HT1080 (cell line): ENCODE data around the gene MVP. TPM values are rescaled to one million over a fixed set of nuclear protein-coding genes. Genes with fewer than 3 reads are reported as not detected.
"Not testable (repeated sequence)": the region's sequence is repeated elsewhere in the genome, so short reads cannot be mapped to it uniquely, and the experiment has no call there.

Experiments used
- DNase-seq: peaks from one replicate; pipeline ENCODE4 v3.0.0-alpha.2; 2015; ENCODE audit warnings: low read depth
- total RNA-seq: library from RNA; depleted of rRNA; stranded (reverse); fragments of >200 nt; shearing (Covaris generic); gene quantifications from 2 replicates; pipeline ENCODE4 v1.2.3, GENCODE V29; 2014

MVP gene
- total RNA-seq, 1 experiment from 2014 or later = 96.4 TPM

DNA sequence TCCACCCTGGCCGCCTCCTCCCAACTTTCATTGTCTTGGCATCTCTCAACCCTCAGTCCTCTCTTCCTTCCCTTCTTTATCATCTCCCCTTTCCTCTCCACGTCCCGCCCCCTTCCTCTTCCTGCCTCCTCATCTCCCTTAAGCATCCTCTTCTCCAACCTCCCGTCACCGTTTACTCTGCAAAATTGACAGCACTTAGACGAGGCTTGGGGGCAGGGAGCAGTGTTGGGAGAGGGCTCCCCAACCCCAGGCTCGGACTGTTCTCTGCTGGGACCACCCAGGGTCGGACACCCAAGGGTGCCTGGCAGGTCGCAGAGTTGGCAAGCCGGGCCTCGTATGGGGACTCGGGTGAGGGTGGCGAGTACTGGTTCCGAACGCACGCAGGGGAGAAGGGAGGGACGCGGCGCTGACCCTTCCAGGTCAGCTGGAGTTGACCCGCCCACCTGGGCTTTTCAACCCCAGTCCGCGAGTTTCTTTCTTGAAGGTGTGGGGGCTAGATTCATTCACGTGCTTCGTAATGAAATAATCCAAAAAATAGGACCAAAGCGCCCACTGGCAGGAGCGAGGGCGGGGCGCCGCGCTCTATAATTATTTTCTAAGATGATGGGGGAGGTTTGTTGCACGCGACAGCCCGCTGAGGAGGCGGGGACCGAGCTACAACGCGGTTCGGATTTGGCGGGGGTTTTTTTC lies 5.1 kb upstream of the MVP start:
- no peak for DNase-seq

DNA sequence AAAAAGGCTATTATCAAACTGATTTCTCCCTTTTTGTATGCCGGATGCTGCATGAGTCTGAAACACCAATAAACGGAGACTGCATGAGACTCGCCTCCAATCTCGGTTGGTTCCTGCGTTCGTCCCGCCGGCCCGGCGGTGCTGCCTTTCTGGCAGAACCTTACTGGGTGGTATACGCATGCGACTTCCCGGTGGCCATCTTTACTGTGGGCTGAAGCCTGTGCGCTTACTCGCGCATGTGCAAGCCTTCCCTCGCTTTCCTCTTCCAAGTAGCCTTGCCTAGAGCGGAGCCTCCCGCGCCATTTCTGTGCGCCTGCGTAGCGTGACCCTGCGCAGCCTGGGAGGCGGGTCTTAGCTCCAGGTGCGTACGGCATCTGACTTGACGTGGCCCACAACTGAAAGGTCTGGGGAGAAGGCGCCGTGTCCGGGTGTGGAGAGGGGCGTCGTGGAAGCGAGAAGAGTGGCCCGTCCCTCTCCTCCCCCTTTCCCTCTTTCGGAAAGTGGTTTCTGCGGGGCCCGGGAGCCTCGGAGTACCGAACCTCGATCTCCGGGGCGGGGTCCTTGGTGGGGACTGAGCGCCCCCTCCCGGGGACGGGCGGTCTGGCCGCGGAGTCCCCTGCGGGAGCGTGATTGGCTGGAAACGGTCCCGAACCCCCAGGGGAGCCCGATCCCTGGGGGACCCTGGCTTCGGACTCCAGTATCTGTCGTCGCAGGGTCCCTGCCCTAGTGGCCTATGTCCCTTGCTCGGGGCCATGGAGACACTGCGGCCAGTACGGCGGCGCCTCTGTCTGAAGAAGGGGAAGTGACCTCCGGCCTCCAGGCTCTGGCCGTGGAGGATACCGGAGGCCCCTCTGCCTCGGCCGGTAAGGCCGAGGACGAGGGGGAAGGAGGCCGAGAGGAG lies 4.2 kb upstream of the MVP start, which contains the start of gene PAGR1:
TSS of gene PAGR1 (plus strand) at position 360 of the 901 bp plus-strand sequence. CDS start at position 734, 374 bp downstream.
- peak; percentile 98 for DNase-seq

DNA sequence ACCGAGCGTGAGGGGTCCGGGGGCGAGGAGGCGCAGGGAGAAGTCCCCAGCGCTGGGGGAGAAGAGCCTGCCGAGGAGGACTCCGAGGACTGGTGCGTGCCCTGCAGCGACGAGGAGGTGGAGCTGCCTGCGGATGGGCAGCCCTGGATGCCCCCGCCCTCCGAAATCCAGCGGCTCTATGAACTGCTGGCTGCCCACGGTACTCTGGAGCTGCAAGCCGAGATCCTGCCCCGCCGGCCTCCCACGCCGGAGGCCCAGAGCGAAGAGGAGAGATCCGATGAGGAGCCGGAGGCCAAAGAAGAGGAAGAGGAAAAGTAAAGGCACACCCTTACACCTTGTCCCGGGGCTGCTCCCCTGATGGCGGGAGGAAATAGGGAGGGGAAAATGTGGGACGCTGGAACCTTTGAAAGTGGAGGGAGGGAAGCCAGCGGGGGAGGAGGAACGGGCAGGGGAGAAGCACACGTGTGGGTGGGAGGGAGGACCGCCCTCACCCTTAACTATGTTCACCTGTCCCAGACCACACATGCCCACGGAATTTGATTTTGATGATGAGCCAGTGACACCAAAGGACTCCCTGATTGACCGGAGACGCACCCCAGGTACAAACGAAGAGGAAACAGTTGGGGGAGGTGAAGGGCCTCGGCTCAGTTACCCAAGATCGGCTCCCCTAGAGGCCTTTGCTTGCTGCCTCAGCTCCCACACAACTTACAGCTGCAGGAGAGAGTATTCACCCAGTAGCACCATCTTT lies 3.4 kb upstream of the MVP start:
- DNase-seq = peak; percentile 64

DNA sequence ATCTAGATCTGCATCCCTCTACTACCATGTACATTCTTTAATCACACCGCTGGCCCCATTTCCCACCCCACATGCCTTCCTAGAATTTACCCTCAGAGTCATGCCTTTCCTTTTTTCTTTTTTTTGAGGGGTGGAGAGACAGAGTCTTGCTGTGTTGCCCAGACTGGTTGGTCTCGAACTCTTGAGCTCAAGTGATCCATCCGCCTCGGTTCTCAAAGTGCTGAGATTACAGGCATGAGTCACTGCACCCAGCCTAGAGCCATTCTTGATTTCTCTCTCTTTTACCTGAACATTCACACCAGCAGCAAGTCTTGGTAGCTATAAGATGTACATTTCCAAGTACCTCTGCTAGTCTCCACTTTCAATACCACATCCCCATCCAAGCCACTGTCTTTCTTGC lies 2.2 kb upstream of the MVP start:
- no peak for DNase-seq

DNA sequence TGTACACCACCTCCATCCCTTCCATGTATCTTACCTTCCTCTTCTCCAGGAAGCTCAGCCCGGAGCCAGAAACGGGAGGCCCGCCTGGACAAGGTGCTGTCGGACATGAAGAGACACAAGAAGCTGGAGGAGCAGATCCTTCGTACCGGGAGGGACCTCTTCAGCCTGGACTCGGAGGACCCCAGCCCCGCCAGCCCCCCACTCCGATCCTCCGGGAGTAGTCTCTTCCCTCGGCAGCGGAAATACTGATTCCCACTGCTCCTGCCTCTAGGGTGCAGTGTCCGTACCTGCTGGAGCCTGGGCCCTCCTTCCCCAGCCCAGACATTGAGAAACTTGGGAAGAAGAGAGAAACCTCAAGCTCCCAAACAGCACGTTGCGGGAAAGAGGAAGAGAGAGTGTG lies 756 bp upstream of the MVP start:
- DNase-seq = no peak

DNA sequence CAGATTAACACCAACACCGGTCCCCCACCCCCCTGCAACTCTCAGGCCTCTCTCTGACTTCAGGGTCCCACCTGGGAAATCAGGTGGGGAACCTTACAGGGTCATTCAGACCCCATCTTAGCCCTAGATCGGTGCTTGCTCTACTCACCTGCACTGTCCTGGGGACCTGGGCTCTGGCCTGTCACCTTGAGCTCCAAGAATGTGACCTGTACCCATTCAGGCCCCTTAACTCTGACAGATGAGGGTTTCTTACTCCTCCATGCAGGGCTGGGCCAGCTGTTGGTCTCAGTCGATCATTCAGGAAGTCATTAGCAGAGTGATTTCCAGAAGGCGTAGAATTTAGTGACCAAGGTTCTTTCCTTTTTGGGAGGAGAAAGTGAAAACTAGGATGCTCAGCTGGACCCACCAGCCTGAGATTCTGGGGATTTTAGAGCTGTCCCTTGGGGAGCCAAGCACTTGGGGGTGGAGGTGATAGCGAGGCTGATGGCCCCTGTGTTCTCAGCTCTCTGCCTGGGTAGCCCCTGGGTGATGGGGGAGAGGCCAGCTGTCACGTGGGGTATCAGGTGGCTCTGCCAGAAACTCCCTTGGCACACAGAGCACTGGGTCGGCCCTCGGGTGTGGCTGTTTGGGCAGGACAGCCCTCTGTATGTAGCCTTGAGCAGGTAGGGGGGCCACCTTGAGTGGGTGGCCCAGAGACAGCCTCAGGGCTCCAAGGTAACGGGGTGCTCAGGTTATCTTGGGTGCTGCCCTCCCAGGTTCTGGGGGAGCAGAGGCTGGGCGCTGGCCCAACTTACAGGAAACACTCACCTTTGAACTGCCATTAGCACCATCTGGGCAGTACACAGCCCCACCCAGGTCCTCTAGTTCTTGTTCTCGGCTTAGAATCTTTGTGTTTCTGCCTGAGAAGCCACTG lies 724 bp downstream of the MVP start:
- DNase-seq = peak; percentile 54

DNA sequence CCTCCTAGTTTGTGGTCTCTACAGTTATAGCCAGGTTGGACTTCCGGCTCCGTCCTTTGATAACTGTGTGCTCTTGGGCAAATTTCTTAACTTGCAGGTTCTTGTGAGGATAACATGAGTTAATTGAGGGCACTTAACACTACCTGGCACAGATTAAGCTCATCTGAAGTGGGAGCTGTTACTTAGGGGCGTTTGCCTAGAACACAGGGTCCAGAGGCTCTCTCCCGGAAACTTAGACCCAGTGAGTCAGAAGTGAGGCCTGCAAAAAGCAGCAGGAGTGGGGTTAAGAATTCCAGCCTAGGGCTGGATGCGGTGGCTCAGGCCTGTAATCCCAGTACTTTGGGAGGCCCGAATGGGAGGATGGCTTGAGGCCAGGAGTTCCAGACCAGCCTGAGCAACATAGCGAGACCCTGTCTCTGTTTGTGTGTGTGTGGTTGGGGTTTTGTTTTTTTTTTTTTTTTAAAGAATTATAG lies 1.4 kb downstream of the MVP start:
- peak; percentile 90 for DNase-seq

DNA sequence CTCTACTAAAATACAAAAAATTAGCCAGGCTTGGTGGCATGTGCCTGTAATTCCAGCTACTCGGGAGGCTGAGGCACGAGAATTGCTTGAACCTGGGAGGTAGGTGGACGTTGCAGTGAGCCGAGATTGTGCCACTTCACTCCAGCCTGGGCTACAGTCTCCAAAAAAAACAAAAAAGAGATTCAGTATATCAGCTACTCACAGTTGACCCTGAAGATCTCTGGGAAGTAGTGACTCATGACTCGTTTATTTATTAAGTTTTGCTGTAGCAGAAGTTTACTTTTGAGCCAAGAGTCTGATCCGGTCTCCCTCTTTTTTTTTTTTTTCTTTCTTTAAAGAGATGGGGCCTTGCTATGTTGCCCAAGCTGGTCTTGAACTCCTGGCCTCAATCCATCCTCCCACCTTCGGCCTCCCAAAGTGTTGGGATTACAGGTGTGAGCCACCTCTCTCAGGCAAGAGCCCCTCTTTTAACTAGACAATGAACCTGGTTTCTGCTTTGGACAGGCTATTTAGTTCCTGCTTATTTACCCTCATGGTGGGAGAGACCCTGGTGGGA lies 4.4 kb downstream of the MVP start:
- DNase-seq = peak; percentile 86

DNA sequence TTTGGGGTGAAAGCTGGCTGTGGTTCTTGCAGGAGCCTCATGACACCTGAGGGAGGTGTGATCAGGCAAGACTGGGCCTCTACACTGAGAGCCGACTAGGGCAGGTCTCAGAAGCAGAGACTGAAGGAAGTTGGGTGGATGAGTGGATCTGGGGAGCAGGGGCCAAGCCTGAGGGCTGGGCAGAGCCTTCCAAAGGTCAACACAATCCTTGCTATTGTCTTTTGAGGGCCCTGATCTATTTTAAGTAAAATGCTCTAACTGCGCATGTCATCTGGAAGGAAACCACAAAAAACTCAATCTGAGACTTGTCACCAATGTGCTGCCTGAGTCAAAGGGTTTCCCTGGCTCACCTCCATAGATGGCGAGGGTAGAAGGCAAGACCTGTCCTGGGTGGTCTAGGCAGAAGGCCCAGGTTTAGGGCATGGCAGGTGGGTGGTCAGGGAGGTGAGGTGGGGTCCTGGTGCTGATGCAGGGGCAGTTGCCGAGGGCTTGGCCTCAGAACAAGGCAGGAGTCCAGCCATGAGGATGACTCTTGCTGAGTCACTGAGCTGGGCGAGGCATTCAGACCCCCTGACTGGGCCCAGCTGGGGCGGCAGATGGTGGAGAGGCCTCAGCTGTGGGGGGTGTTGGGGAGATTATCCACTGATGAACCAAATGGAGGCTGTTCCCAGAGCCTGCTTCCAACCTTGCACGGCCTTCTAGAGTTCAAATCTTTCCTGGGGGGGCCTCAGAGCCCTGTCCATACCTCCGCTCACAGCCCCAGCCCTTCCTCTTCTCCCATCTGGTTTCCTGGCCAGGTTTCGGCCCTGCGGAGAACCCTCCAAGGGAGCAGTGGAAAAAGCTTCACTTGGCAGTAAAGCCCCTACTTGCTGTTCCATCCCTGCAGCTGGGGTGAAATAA lies 5.1 kb downstream of the MVP start:
- DNase-seq = peak; percentile 96

DNA sequence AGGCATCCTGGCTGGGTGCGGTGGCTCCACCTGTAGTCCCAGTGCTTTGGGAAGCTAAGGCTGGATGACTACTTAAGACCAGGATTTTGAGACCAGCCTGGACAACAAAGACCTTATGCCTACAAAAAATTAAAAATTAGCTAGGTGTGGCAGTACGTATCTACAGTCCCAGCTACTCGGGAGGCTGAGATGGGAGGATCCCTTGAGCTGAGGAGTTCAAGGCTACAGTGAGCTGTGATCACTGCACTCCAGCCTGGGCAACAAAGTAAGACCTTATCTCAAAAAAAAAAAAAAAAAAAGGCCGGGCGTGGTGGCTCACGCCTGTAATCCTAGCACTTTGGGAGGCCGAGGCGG lies 6.1 kb downstream of the MVP start:
- DNase-seq = no peak

DNA sequence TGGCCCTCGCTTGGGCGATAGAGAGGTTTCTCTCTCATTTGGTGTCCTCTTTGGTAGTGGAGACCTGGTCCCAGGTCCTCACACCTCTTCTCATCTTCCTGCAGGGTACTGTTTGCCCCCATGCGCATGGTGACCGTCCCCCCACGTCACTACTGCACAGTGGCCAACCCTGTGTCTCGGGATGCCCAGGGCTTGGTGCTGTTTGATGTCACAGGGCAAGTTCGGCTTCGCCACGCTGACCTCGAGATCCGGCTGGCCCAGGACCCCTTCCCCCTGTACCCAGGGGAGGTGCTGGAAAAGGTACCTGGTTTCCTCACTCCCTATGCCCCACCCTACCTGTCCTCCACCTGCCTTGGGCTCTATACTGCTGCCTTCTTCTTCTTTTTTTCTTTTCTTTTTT lies 10.5 kb downstream of the MVP start:
- DNase-seq = no peak

DNA sequence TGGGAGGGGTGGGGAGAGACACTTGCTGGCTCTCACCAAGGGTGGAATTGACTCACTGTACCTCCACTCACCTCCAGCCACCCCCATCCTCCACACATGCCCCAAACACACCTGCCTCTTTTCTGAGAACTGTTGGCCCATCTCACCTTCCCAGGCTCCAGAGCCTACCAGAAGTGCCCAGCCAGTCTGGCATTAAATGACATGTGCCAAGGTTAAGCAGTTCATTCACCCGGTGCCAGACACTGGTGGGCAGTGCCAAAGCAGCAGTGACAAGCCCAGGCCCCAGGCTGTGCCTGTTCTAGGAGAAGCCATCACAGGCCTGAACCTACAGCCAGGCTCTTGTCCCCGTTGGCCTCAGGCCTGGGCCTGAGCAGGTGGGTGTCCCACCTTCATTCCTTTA lies 11.2 kb downstream of the MVP start:
- no peak for DNase-seq

DNA sequence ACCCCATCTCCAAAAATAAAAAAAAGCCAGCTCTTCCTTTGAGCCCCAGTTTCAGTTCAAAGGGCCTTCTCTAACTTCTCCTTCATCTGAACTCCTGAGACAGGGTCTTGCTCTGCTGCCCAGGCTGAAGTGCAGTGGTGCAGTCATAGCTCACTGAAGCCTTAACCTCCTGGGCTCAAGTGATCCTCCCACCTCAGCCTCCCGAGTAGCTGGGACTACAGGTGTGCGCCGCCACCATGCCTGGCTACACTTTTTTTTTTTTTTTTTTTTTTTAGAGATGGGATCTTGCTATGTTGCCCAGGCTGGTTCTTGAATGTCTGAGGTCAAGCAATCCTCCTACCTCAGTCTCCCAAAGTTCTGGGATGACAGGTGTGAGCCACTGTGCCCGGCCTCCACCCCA lies 13.0 kb downstream of the MVP start:
- not testable (repeated sequence) for DNase-seq

DNA sequence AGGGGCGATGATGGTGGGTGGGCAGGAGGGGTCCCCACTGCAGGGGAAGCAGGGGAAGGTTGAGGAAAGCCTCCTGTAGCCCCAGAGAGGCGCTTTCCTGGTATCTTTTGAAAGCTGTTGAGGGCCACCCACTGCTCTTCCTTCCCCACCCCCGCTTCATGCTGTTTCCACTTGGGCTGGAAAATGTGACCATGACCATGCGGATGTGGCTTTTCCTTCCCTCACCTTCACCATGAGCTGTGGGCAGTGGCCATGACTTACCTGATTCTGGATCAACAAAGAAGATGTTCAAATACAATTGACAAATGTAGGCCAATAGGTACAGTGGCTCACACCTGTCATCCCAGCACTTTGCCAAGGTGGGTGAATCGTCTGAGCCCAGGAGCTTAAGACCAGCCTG lies 13.8 kb downstream of the MVP start:
- DNase-seq = no peak

DNA sequence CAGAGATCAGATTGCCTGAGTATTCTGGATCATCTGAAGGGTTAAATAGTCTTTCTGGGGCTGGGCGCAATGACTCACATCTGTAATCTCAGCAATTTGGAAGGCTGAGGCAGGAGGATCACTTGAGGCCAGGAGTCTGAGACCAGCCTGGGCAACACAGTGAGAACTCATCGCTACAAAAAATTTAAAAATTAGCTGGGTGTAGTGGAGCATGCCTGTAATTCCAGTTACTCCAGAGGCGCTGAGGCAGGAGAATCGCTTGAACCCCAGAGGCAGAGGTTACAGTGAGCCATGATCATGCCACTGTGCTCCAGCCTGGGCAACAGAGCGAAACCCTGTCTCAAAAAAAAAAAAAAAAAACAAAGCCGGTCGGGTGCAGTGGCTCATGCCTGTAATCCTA lies 15.7 kb downstream of the MVP start:
- DNase-seq = no peak

DNA sequence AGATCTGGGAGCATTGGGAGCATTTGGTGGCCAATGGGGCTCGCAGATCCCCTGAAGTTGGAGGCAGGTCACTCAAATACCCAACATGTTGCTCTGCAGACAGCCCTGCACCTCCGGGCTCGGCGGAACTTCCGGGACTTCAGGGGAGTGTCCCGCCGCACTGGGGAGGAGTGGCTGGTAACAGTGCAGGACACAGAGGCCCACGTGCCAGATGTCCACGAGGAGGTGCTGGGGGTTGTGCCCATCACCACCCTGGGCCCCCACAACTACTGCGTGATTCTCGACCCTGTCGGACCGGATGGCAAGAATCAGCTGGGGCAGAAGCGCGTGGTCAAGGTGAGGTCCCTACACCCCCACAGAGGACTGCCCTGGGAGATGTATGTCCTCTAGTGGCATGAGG lies 16.4 kb downstream of the MVP start:
- no peak for DNase-seq

DNA sequence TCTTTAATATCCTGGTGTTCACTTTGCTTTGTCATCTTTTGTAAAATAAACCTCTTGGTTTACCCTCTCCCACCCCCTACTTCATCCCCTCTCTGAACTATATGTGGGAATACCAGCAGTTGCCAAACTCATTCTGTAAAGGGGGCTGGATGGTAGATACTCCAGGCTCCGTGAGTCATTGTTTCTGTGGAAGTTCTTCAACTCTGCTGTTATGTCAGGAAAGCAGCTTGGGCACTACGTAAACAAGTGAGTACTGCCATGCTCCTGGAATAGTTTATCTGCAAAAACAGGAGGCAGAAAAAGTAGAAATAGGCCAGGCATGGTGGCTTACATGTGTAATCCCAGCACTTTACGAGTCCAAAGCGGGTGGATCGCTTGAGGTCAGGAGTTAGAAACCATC lies 17.6 kb downstream of the MVP start:
- DNase-seq = no peak

DNA sequence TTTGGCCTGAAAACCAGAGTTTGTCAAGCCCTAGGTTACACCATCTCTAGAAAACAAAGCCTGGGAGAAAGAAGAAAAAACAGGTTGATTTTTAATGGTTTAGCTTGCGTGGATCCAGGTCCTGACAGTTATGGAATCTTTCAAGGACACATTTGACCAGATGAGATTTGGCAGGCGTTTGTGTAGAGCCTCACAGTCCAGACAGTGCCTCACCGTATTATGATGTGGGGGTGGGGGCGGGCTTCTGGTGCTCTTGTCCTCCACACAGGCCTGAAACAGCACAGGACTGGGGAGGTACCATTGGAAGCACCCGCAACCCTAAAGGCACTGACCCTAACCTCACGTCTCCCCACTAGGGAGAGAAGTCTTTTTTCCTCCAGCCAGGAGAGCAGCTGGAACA lies 19.6 kb downstream of the MVP start:
- no peak for DNase-seq

DNA sequence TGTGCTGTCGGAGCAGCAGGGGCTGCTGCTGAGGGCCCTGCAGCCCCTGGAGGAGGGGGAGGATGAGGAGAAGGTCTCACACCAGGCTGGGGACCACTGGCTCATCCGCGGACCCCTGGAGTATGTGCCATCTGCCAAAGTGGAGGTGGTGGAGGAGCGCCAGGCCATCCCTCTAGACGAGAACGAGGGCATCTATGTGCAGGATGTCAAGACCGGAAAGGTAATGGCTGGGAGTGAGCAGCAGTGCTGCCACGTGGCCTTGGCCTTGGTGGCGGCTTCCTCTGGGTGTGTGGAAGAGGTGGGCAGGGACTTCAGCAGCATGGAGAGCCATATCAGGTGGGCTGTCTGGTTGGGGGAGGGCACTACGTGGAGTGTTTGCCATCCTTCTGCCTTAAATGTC lies 20.0 kb downstream of the MVP start:
- DNase-seq = no peak

DNA sequence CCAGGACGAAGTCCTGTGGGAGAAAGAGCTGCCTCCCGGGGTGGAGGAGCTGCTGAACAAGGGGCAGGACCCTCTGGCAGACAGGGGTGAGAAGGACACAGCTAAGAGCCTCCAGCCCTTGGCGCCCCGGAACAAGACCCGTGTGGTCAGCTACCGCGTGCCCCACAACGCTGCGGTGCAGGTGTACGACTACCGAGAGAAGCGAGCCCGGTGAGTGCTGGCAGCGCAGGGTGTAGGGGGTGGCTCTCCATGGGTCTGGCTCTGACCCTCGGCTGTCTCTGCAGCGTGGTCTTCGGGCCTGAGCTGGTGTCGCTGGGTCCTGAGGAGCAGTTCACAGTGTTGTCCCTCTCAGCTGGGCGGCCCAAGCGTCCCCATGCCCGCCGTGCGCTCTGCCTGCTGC lies 21.4 kb downstream of the MVP start:
- DNase-seq = no peak
